Ascending aorta (tissue), 2 donors: ENCODE results near the gene AMBN. TPM values are rescaled to one million over a fixed set of nuclear protein-coding genes. Genes with fewer than 3 reads are reported as not detected.

Experiments
- DNase-seq, 2 donors: peaks; one replicate each; pipeline ENCODE4 v3.0.0-alpha.2; 2019; ENCODE audit warnings: low spot score in 2 of 2
- H3K27ac ChIP-seq, 2 donors: fragments of 200-600 bp; sonication (generic); one replicate each; pipeline ENCODE4 v1.5.1; 2016 to 2017; ENCODE audit warnings: mild to moderate bottlenecking in 1 of 2
- H3K27me3 ChIP-seq: fragments of 200-600 bp; sonication (generic); one replicate; pipeline ENCODE4 v1.5.1; 2017
- H3K36me3 ChIP-seq, 2 donors: fragments of 200-600 bp; sonication (generic); one replicate each; pipeline ENCODE4 v1.5.1; 2016
- H3K4me1 ChIP-seq, 2 donors: fragments of 200-600 bp; sonication (generic); one replicate each; pipeline ENCODE4 v1.5.1; 2016 to 2017; ENCODE audit warnings: mild to moderate bottlenecking in 1 of 2
- H3K4me3 ChIP-seq, 2 donors: fragments of 200-600 bp; sonication (generic); one replicate each; pipeline ENCODE4 v1.5.1; 2016 to 2017; ENCODE audit warnings: mild to moderate bottlenecking in 1 of 2
- H3K9me3 ChIP-seq, 2 donors: fragments of 200-600 bp; sonication (generic); one replicate each; pipeline ENCODE4 v1.5.1; 2016
- CTCF ChIP-seq, 3 experiments: fragments of 200-600 bp in 2 of 3; fragments of 450-650 bp in 1 of 3; sonication (generic) in 2 of 3; IDR thresholded peaks; one replicate each; pipeline ENCODE4 v1.5.1; 2016 to 2019; ENCODE audit warnings: antibody characterized with exemption in 3 of 3, mild to moderate bottlenecking in 1 of 3, moderate library complexity in 1 of 3
- intact Hi-C: fragments of 100-400 bp; cut with DNase I; formaldehyde crosslinking; loops from one replicate; pipeline ENCODE4 v1.15.1; 2023
- total RNA-seq: library from RNA; depleted of rRNA; stranded (reverse); fragments of >200 nt; gene quantifications from one replicate; pipeline ENCODE4 v1.1.0, GENCODE V29; 2016

Gene AMBN
- total RNA-seq, 1 donor from 2014 or later = not detected

- DNase-seq = no peak
- Histone ChIP-seq H3K4me1 (no peaks in the 10 kb centered on the region), H3K4me3 (no peak overlapping the region), H3K36me3 (no peaks in the 10 kb centered on the region), H3K27ac (no peak overlapping the region), H3K27me3 (no peaks in the 10 kb centered on the region), H3K9me3 (no peaks in the 10 kb centered on the region)
- intact Hi-C loops = no loop called here
- no peak for TF ChIP-seq CTCF (IDR thresholded peaks at IDR 0.05)
These were observed 7.9 kb upstream of the AMBN start for GRCh38 chr4:70583952-70584834.

GRCh38 chr4:70586841-70587240 is 5.2 kb upstream of the AMBN start:
- no peaks in the 10 kb centered on the region for H3K27me3 ChIP-seq
- no peaks in the 10 kb centered on the region for H3K36me3 ChIP-seq
- TF ChIP-seq CTCF (IDR thresholded peaks at IDR 0.05) = no peak
- intact Hi-C loops = no loop called here
- H3K4me3 ChIP-seq = no peak overlapping the region
- no peak overlapping the region for H3K27ac ChIP-seq
- DNase-seq = no peak
- no peaks in the 10 kb centered on the region for H3K9me3 ChIP-seq
- H3K4me1 ChIP-seq = no peaks in the 10 kb centered on the region

- Histone ChIP-seq H3K9me3 (no peaks in the 10 kb centered on the region), H3K27me3 (no peaks in the 10 kb centered on the region), H3K36me3 (no peaks in the 10 kb centered on the region), H3K4me1 (no peaks in the 10 kb centered on the region), H3K27ac (no peak overlapping the region), H3K4me3 (no peak overlapping the region)
- intact Hi-C loops = no loop called here
- TF ChIP-seq CTCF (IDR thresholded peaks at IDR 0.05) = no peak
- no peak for DNase-seq
These were observed 2.3 kb upstream of the AMBN start for GRCh38 chr4:70589785-70590184.

GRCh38 chr4:70594196-70594595 is 2.1 kb downstream of the AMBN start:
- Histone ChIP-seq H3K36me3 (no peaks in the 10 kb centered on the region), H3K4me3 (no peak overlapping the region), H3K4me1 (no peaks in the 10 kb centered on the region), H3K9me3 (no peaks in the 10 kb centered on the region), H3K27ac (no peak overlapping the region), H3K27me3 (no peaks in the 10 kb centered on the region)
- intact Hi-C loops = no loop called here
- DNase-seq = no peak
- TF ChIP-seq CTCF (IDR thresholded peaks at IDR 0.05) = no peak

- no peak for TF ChIP-seq CTCF (IDR thresholded peaks at IDR 0.05)
- H3K27ac ChIP-seq = no peak overlapping the region
- DNase-seq = no peak
- no peaks in the 10 kb centered on the region for H3K4me1 ChIP-seq
- H3K4me3 ChIP-seq = no peak overlapping the region
- no peaks in the 10 kb centered on the region for H3K9me3 ChIP-seq
- no peaks in the 10 kb centered on the region for H3K27me3 ChIP-seq
- intact Hi-C loops = loop anchor here (2.0 to 10.0 kb wide), 3 partner anchors 88 to 1114 kb away; partner anchors contain the start of genes DCK and UTP3
- no peaks in the 10 kb centered on the region for H3K36me3 ChIP-seq
These were observed 8.2 kb downstream of the AMBN start for GRCh38 chr4:70600305-70600704.
